Renal pelvis (tissue), 4 donors: ENCODE measurements around the gene C14orf93. TPM values are rescaled to one million over a fixed set of nuclear protein-coding genes. Genes with fewer than 3 reads are reported as not detected.

Experiments used
- DNase-seq: peaks from one replicate; pipeline ENCODE4 v3.0.0-alpha.2; 2013
- polyA plus RNA-seq, 3 donors: library from polyadenylated mRNA; unstranded; fragments of 120-200 nt; gene quantifications; one replicate each; pipeline ENCODE4 v1.2.1, GENCODE V29; 2013; ENCODE audit not compliant: insufficient read length in 3 of 3

C14orf93 gene
- polyA plus RNA-seq, 3 donors = 19.9 to 27.2 (median 22.5) TPM

- DNase-seq = no peak
These were observed 37.2 kb upstream of the C14orf93 start for GRCh38 chr14:23047034-23047634.

DNA sequence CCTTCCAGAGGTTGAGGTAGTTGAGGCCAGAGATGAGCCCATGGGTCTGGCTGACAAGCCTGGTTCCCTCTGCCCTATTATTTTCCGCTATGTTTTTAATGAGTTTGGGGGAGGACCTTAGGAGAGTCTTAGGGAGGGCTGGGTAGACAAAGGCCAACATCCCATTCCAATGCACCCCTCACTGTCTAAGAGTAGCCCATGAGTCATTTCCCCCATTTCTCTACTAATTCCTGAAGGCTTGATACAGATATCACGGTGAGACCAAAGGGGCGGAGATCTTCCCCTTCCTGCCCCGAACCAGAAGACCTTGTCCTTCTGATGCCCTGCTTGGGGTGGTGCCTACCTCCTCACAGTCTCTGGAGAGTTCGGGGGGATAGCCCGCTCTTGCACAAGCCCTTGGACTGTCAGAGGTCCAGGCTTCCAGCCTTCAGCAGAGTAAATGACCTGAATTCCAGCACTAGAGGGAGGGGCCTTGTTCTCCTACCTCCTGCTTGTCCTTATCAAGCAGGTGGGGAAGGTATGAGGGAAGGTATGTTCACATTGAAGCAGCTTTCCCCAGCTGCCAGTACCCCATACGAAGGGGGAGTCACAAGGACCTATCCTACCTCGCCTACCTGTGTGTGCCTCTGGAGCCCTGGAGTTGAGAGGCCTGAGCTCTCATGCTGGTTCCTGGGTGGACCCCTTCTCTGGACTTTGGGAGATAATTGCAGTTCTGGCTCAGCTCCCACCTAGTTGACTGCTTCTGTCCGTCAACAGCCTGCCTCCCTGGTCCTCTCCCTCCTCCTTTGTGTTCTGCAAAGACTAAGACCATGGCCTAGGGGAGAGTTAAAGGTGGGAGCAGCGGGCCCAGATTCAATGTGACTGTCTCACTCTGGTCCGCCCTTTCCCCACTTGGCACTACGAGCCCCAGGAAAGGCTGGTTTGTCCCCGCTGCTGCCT is 35.7 kb upstream of the C14orf93 start:
- DNase-seq = no peak

DNA sequence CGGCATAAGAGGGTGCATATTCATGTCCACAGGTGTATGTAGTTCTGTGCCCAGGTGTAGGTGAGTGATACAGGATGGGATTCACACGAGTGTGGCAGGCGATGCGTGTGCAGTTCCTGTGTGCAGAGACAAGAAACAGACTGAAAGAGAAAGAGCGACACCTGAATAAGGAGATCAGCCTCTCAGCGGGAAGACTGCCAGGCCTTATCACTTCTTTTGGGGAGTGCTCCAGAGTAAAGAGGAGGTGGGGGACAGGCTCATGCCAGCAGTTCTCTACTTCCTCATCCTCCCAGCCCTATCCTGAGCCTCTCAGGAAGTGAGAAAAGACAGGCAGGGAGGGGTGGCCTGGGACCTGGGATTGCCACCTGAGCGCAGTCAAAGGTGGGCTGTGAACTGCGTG is 34.9 kb upstream of the C14orf93 start:
- no peak for DNase-seq

- no peak for DNase-seq
These were observed 33.8 kb upstream of the C14orf93 start for GRCh38 chr14:23043754-23044153.

DNA sequence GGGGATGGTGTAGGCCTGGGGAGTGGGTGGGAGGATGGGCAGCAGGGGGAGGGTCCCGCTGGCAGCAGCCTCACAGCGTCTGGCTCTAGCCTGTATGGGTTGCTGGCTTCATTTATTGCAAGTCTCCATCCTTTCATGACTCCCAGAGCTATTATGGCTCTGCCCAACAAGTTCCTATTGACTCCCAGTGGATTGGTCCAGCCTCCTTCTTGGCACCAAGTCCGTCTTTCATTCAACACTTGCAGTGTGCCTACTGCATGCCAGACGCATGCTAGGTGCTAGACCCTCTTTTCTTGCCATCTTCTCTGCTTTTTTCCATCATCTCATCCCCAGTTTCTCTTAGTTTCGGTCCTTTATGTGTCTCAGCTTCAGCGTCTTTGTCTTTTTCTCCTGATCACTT is 33.2 kb upstream of the C14orf93 start:
- DNase-seq = no peak

DNA sequence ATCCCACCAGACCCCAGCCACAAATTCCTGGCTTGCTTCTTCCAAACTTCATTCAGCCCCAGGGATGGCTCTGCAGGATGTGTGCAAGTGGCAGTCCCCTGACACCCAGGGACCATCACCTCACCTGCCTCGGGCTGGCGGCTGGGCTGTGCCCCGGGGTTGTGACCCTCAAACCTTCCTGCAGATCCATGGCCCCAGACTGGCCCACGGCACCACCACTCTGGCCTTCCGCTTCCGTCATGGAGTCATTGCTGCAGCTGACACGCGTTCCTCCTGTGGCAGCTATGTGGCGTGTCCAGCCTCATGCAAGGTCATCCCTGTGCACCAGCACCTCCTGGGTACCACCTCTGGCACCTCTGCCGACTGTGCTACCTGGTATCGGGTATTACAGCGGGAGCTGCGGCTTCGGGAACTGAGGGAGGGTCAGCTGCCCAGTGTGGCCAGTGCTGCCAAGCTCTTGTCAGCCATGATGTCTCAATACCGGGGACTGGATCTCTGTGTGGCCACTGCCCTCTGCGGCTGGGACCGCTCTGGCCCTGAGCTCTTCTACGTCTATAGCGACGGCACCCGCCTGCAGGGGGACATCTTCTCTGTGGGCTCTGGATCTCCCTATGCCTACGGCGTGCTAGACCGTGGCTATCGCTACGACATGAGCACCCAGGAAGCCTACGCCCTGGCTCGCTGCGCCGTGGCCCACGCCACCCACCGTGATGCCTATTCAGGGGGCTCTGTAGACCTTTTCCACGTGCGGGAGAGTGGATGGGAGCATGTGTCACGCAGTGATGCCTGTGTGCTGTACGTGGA is 32.4 kb upstream of the C14orf93 start, which contains the start of gene PSMB11:
Gene PSMB11 (plus strand): TSS at position 51 of the 804 bp plus-strand sequence. CDS start 14 bp downstream, at position 65.
- DNase-seq = no peak

GRCh38 chr14:23041729-23042128 is 31.8 kb upstream of the C14orf93 start:
- DNase-seq = no peak

DNA sequence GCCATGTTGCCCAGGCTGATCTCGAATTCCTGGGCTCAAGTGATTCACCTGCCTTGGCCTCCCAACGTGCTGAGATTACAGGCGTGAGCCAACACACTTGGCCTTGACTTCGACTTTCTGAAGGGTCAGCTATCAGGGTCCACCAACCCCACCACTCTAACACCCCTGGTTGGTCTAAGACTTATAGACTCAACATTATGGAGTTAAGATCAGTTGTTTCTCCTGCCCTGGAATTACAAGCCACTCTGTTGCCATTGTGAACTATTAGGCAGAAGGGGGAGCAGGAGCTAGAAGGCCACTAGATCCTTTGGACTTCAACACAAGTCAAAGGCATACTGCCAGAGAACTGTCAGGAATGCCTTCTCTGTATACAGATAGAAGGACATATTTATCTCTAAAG is 30.2 kb upstream of the C14orf93 start:
- DNase-seq = no peak

- DNase-seq = no peak
These were observed 25.6 kb upstream of the C14orf93 start for GRCh38 chr14:23035303-23036144.

DNA sequence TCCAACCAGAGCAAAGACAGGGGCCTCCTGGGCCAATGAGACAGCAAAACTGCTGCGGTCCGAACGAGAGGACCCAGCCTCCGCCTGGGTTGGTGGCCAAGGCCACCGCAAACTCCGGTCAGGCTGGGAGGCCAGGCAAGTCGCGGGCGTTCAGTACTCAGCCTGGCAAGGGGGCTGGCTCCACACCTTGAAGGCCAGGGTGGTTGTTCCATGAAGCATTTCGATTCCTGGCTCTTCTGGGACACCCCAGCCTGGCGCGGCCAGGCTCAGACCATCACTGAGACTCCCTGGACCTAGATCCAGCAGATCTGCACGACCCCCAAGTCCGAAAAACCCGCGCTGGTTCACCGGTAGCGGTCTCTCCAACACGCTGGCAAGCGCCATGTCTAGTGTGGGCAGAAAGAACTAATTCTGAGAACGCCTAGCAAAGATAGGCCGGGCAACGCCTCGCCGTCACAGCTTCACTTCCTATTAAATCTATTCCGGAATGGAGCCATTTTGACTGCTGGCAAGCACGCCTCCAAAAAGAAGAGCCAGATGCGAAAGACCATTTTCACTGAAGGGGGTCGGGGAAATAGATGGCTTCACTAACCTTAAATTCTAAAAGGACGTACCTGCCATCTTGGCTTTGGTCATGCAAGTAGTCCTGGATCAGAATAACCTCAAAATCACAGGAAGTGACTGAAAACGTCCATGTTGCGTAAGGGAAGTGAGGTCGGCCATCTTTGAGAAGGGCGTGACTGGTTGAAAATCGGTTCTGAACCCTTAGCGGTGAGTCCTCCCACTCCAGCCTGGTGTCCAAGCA is 24.8 kb upstream of the C14orf93 start, which contains the start of gene PSMB5:
Gene PSMB5 (minus strand): TSS at position 403 of the 805 bp plus-strand sequence. CDS start 19 bp downstream, at position 384.
- peak; percentile 95 for DNase-seq

- DNase-seq = no peak
These were observed 24.0 kb upstream of the C14orf93 start for GRCh38 chr14:23033801-23034497.

DNA sequence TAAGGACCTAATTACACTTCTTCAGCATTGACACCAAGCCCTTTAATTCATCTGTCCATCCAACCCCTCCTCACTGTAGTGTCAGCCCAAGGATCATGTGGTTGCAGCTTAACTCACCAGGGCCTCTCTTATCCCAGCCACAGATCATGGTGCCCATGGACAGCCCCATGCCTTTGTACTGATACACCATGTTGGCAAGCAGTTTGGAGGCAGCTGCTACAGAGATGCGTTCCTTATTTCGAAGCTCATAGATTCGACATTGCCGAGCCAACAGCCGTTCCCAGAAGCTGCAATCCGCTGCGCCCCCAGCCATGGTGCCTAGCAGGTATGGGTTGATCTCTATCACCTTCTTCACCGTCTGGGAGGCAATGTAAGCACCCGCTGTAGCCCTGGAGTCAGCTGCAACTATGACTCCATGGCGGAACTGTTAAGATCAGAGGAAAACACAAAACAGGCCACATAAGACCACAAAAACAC is 23.3 kb upstream of the C14orf93 start:
- no peak for DNase-seq

GRCh38 chr14:23030936-23031335 is 21.0 kb upstream of the C14orf93 start:
- no peak for DNase-seq

DNA sequence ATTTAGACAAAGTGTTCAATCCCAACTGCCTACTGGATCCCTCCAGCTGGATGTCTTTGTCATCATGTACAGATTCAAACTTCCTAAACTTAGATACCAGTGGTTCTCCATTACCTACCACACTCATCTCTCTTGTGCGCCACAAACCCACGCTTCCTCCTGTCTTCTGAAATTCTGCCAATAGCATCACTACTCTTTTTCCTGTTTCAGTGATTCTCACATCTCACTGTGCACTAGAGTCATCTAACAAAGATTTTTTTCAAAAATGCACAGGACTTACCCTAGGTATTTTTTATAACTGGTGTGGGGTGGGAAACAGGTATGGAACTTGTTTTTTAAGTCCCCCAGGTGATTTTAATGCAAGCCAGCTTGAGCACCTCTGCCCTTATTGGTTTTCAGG is 18.9 kb upstream of the C14orf93 start:
- DNase-seq = no peak

DNA sequence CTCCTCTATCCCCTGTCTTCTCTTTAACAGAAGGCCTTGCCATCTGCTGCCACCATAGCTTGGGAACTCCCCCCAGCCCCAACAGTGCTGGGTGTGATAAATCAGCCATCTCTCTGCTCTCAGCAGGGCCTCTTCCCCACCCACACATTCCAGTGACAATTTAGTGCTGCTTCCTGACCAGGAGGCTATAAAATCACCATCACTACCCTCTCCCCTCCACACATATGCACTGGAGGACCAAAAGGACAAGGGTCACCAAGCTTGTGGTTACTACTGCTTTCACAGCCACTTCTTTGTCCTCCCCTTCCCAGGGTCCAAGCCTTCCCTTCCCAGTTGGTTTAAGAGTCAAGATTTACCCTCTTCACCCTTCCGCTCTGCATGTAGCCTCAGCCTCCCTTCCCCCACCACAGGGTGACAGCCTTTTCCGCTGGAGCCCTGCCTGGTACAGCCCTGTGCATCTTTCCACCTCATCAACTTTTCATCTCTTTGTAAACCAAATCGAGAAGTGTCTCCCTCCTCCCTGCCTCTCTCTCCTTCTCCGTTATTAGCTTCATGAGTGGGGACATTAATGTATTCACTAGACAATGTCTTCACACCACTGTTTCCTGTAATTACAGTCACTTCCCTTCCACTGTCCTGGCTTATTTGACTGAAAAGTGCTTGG is 15.3 kb upstream of the C14orf93 start:
- peak; percentile 88 for DNase-seq

- no peak for DNase-seq
These were observed 14.7 kb upstream of the C14orf93 start for GRCh38 chr14:23024612-23025075.

DNA sequence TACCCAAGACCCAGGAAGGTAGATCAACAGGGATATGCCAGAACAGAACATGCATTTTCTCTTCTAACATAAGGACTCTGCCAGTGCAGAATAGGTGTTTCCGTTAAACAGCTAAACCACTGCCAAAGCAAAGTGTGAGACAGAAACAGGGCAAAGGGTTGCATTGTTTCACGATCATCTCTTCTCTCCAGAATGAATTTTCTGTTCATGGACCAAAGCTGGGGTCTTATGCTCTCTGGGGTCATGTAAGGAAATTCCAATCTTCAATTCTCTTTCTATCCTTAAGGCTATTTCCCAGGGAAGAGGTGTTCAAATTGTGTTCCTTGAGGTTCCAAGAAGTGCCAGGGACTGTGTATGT is 13.8 kb upstream of the C14orf93 start:
- DNase-seq = no peak

DNA sequence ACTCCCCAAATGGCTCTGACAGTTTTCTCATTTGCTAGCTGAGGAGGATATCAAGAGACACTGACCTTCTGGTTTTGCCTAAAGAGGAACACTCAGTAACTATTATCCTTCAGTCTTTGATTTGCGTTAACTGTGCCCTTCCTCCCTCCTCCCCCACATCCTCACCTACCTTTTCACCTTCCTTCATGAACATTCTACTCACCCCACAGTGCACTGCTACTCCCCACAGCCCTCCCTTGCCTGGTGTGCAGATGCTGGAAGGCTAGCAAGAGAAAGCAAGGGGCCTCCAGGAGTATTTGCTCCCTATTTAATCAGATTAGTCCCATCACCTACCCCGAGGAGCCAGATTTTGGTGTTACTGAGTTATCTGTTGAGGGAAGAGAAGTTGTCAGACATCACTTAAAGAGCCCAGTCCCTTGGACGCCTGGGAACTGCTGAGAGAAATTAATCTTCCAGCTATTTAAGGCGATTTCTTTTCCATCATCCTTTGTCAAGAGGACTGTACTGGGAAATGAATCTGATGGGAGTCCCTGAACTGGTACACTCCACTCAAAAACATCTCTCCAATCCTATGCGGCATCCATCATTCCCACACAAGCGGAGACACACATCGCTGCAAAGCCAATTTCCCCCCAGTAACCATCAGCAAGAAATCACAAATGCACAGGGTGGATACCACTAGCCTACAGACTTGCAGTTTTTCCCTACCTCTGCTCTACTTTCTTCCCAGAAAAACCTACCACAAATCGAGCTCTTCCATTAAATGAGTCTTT is 13.3 kb upstream of the C14orf93 start:
- DNase-seq = no peak
